Suprapubic skin (tissue), 4 donors: ENCODE results near the gene GOLGB1.

Experiments
- EP300 ChIP-seq: sonication (generic); formaldehyde crosslinking; IDR thresholded peaks from one replicate; pipeline ENCODE4 v1.6.1; 2017; ENCODE audit warnings: antibody characterized with exemption
- POLR2AphosphoS5 ChIP-seq, 3 donors: sonication (generic); formaldehyde crosslinking; IDR thresholded peaks; one replicate each; pipeline ENCODE4 v1.6.1; 2017; ENCODE audit warnings: antibody characterized with exemption in 3 of 3
- TF ChIP-seq, protein P1 (sequence below), 2 donors: fragments of 200-600 bp in 1 of 2; fragments of 450-650 bp in 1 of 2; sonication (generic) in 1 of 2; IDR thresholded peaks; one replicate each; pipeline ENCODE4 v1.5.1; 2016 to 2019; ENCODE audit warnings: antibody characterized with exemption in 2 of 2, mild to moderate bottlenecking in 1 of 2, moderate library complexity in 1 of 2

DNA sequence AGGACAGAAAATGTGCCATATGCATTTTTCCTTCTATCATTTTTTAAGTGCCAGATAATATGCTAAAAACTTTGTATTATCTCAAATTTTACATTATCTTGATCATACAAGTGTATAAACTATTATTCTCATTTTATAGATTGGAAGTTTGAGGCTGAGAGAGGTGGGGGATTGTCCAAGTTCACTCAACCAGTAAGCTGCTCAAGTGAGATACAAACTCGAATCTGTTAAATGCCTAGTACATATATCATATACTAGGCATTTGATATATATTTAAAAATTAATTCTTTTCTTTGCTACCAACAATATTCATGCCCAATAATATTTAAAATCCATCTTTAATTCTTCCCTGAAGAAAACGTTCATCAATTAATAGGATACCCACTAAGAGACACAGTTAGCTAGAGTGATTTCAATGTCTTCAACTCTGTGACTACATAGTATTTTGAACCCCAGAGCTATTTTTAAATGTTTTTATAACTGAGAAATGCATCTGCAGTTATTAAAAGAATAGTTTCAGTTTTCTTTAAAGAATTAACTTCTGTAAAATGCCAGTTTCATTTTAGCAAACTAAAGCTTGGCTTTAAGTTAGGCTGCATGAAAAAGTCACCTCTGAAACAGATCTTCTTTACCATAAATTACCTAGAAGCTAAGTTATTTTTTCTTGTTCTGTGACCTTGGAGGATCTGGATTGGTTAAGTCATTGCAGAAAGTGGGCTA lies 44.9 kb upstream of the GOLGB1 start:
- TF ChIP-seq, protein P1, sequence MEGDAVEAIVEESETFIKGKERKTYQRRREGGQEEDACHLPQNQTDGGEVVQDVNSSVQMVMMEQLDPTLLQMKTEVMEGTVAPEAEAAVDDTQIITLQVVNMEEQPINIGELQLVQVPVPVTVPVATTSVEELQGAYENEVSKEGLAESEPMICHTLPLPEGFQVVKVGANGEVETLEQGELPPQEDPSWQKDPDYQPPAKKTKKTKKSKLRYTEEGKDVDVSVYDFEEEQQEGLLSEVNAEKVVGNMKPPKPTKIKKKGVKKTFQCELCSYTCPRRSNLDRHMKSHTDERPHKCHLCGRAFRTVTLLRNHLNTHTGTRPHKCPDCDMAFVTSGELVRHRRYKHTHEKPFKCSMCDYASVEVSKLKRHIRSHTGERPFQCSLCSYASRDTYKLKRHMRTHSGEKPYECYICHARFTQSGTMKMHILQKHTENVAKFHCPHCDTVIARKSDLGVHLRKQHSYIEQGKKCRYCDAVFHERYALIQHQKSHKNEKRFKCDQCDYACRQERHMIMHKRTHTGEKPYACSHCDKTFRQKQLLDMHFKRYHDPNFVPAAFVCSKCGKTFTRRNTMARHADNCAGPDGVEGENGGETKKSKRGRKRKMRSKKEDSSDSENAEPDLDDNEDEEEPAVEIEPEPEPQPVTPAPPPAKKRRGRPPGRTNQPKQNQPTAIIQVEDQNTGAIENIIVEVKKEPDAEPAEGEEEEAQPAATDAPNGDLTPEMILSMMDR (IDR thresholded peaks at IDR 0.05) = no peak
- no peak for TF ChIP-seq EP300
- TF ChIP-seq POLR2AphosphoS5 (IDR thresholded peaks at IDR 0.05) = no peak
